ENCODE data around the gene DLG2. TPM values are rescaled to one million over a fixed set of nuclear protein-coding genes. Genes with fewer than 3 reads are reported as not detected.
A peak's percentile ranks its signal among the peaks of the same experiment; 100 is the strongest.

Gene DLG2
- total RNA-seq, 4 donors from 2014 or later: 6.5 to 14.6 (median 7.2) TPM

DNA sequence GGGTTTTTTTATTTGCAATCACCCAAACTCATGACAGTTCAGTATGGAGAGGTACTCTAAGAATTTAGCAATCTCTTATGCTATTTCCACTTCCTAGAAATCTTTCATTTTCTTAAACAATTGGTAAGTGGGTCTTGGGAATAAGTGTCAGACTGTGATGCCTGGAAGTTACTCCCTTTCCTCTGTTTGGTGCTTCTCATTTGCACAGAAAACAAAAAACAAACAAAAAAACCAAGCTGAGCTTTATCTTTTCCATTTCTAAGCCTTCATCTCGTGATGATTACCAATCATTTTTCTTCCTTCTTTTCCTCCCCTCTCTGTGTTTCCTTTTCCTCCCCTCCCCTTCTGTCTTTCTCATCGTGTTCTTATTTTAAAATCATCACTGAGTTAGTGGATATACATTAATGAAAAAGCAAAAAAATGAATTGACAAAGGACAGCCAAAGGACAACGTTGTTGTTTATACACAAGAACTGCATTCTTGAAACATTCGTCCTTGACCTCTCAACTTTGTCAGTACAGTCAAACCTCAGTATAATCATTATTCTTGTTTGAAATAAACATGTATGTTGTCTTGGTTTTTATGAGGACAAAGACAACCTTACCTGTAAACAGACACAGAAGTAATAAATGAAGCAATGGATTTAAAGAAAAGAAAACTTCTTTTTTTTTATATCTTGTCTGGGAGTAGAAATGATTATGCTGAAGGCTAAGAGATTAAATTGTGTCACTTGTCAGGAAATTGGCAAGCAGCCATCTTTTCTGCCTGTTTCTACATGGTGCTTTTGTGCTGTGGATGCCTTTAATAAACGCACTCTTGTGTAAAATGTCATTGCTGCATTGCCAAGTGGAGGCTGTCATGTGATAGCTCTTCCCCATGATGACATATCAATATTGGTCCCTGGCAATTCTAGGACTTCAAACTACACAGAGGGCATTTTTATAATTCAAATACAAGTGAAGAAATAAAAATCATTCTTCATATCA, 1537.8 kb downstream of the DLG2 start:
- peak overlapping the region in 1 of 4 donors; percentile 50 for H3K27ac ChIP-seq
- H3K4me3 ChIP-seq: no peak overlapping the region
- 21 to 27% methylated on average over 5 of the region's 5 CpGs for WGBS, 2 donors
- no peaks in the 10 kb centered on the region for H3K4me1 ChIP-seq
- H3K9me3 ChIP-seq: no peaks in the 10 kb centered on the region
- TF ChIP-seq, protein P1, sequence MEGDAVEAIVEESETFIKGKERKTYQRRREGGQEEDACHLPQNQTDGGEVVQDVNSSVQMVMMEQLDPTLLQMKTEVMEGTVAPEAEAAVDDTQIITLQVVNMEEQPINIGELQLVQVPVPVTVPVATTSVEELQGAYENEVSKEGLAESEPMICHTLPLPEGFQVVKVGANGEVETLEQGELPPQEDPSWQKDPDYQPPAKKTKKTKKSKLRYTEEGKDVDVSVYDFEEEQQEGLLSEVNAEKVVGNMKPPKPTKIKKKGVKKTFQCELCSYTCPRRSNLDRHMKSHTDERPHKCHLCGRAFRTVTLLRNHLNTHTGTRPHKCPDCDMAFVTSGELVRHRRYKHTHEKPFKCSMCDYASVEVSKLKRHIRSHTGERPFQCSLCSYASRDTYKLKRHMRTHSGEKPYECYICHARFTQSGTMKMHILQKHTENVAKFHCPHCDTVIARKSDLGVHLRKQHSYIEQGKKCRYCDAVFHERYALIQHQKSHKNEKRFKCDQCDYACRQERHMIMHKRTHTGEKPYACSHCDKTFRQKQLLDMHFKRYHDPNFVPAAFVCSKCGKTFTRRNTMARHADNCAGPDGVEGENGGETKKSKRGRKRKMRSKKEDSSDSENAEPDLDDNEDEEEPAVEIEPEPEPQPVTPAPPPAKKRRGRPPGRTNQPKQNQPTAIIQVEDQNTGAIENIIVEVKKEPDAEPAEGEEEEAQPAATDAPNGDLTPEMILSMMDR (IDR thresholded peaks at IDR 0.05): no peak
- no peak for TF ChIP-seq POLR2A (IDR thresholded peaks at IDR 0.05)
- no peak for TF ChIP-seq EP300 (IDR thresholded peaks at IDR 0.05)
- no peaks in the 10 kb centered on the region for H3K27me3 ChIP-seq
- DNase-seq (ENCODE audit: low spot score in 2 of 2): no peak
- H3K36me3 ChIP-seq: no peaks in the 10 kb centered on the region

DNA sequence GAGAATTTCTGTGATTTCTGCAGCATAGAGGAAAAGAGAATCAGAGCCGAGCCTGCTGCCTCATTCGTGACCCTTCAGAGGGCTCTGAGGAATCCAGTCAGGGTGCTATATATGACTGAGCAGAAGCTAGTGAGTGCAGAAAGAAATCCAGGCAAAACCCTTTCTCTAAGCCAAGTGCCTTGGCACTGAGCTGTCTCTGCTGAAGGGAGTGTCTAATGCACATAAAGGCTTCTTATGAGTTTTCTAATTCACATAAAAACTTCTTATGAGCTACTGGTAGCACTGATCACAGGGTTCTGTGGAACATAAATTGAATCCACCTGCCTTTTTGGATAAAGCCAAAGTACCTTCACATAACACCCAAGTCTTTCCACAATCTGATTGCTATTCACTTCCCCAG, 1555.3 kb downstream of the DLG2 start:
- Histone ChIP-seq H3K9me3 (no peaks in the 10 kb centered on the region), H3K27ac (no peak overlapping the region), H3K36me3 (no peaks in the 10 kb centered on the region), H3K4me1 (no peaks in the 10 kb centered on the region), H3K27me3 (no peaks in the 10 kb centered on the region), H3K4me3 (no peak overlapping the region)
- TF ChIP-seq, protein P1 (IDR thresholded peaks at IDR 0.05): no peak
- no peak for TF ChIP-seq EP300 (IDR thresholded peaks at IDR 0.05)
- no peak for TF ChIP-seq POLR2A (IDR thresholded peaks at IDR 0.05)
- no peak for DNase-seq (ENCODE audit: low spot score in 2 of 2)
- WGBS, 2 donors: 51 to 52% methylated on average over 2 of the region's 2 CpGs

- no peaks in the 10 kb centered on the region for H3K27me3 ChIP-seq
- H3K9me3 ChIP-seq: no peaks in the 10 kb centered on the region
- TF ChIP-seq EP300 (IDR thresholded peaks at IDR 0.05) (no peak), POLR2A (IDR thresholded peaks at IDR 0.05) (no peak)
- TF ChIP-seq, protein P1 (IDR thresholded peaks at IDR 0.05): no peak
- DNase-seq (ENCODE audit: low spot score in 2 of 2): no peak
- no peaks in the 10 kb centered on the region for H3K36me3 ChIP-seq
- no peaks in the 10 kb centered on the region for H3K4me1 ChIP-seq
- H3K27ac ChIP-seq: no peak overlapping the region
- 45 to 67% methylated on average over 1 of the region's 1 CpG for WGBS, 2 donors
- no peak overlapping the region for H3K4me3 ChIP-seq
Observed at GRCh38 chr11:84069048-84069447, 1558.1 kb downstream of the DLG2 start.

GRCh38 chr11:84061726-84062125, 1565.4 kb downstream of the DLG2 start:
- 90 to 91% methylated on average over 1 of the region's 1 CpG for WGBS, 2 donors
- no peaks in the 10 kb centered on the region for H3K27me3 ChIP-seq
- H3K4me1 ChIP-seq: no peaks in the 10 kb centered on the region
- no peak overlapping the region for H3K4me3 ChIP-seq
- DNase-seq (ENCODE audit: low spot score in 2 of 2): no peak
- no peak for TF ChIP-seq POLR2A (IDR thresholded peaks at IDR 0.05)
- H3K9me3 ChIP-seq: no peaks in the 10 kb centered on the region
- H3K27ac ChIP-seq: no peak overlapping the region
- no peaks in the 10 kb centered on the region for H3K36me3 ChIP-seq

GRCh38 chr11:84056653-84057376, 1570.3 kb downstream of the DLG2 start:
- WGBS, 2 donors: 84 to 86% methylated on average over 6 of the region's 6 CpGs
- no peaks in the 10 kb centered on the region for H3K27me3 ChIP-seq
- no peaks in the 10 kb centered on the region for H3K4me1 ChIP-seq
- no peaks in the 10 kb centered on the region for H3K9me3 ChIP-seq
- no peak for DNase-seq (ENCODE audit: low spot score in 2 of 2)
- H3K4me3 ChIP-seq: no peak overlapping the region
- H3K36me3 ChIP-seq: no peaks in the 10 kb centered on the region
- TF ChIP-seq POLR2A (IDR thresholded peaks at IDR 0.05) (no peak), EP300 (IDR thresholded peaks at IDR 0.05) (no peak)
- TF ChIP-seq, protein P1 (IDR thresholded peaks at IDR 0.05): no peak
- H3K27ac ChIP-seq: no peak overlapping the region

Measured in tibial nerve (tissue), 4 donors.